GM18951 (cell line): ENCODE results near the gene FAM177B.
A peak's percentile ranks its signal among the peaks of the same experiment; 100 is the strongest.

Source experiments
- POLR2A ChIP-seq: IDR thresholded peaks from 4 replicates; pipeline ENCODE4 v1.6.1; 2011; ENCODE audit warnings: mild to moderate bottlenecking; ENCODE audit not compliant: insufficient read length, insufficient read depth; ENCODE audit errors: extremely low read depth
- in situ Hi-C: fragments of 300-500 bp; cut with MboI; formaldehyde crosslinking; loops from one replicate; pipeline ENCODE4 v1.12.0; 2022; ENCODE audit warnings: low sequenced_read_pairs, mixed read lengths, inconsistent platforms; ENCODE audit not compliant: unreplicated experiment

The FAM177B gene

GRCh38 chr1:222736972-222737371 is at the start of gene FAM177B:
FAM177B (plus strand) TSS chr1:222737202; CDS start chr1:222746546, 9,344 bp downstream.
- no peak for TF ChIP-seq POLR2A

GRCh38 chr1:222691016-222691415 is 46.0 kb upstream of the FAM177B start:
- no peak for TF ChIP-seq POLR2A
- in situ Hi-C loops, result no loop called here

More at GRCh38 chr1:222736972-222737371, at the start of gene FAM177B:
- in situ Hi-C loops, result no loop called here

- TF ChIP-seq POLR2A, result no peak
- in situ Hi-C loops, result no loop called here
Observed at GRCh38 chr1:222694927-222695326, 42.1 kb upstream of the FAM177B start.

GRCh38 chr1:222696741-222697140 is 40.3 kb upstream of the FAM177B start:
- in situ Hi-C loops, result no loop called here
- no peak for TF ChIP-seq POLR2A

- TF ChIP-seq POLR2A, result no peak
- in situ Hi-C loops, result no loop called here
Observed at GRCh38 chr1:222697203-222697602, 39.8 kb upstream of the FAM177B start.

- no peak for TF ChIP-seq POLR2A
- in situ Hi-C loops, result no loop called here
Observed at GRCh38 chr1:222697826-222698225, 39.2 kb upstream of the FAM177B start.

GRCh38 chr1:222702210-222702609 is 34.8 kb upstream of the FAM177B start:
- in situ Hi-C loops, result no loop called here

GRCh38 chr1:222704260-222704659 is 32.7 kb upstream of the FAM177B start:
- in situ Hi-C loops, result no loop called here
- TF ChIP-seq POLR2A, result no peak

More at GRCh38 chr1:222702210-222702609, 34.8 kb upstream of the FAM177B start:
- TF ChIP-seq POLR2A, result no peak

- TF ChIP-seq POLR2A, result no peak
- in situ Hi-C loops, result no loop called here
Observed at GRCh38 chr1:222706815-222707214, 30.2 kb upstream of the FAM177B start.

- in situ Hi-C loops, result no loop called here
- no peak for TF ChIP-seq POLR2A
Observed at GRCh38 chr1:222709700-222710153, 27.3 kb upstream of the FAM177B start.

- in situ Hi-C loops, result no loop called here
- peak; percentile 21 for TF ChIP-seq POLR2A
Observed at GRCh38 chr1:222711319-222712252, 25.4 kb upstream of the FAM177B start.

GRCh38 chr1:222712253-222713090 is 24.5 kb upstream of the FAM177B start, which contains the start of the genes AIDA and BROX:
AIDA (minus strand) TSS chr1:222712491; CDS start chr1:222712317, 174 bp downstream.
BROX (plus strand) TSS chr1:222712564; CDS start chr1:222715700, 3,136 bp downstream.
- in situ Hi-C loops, result no loop called here
- TF ChIP-seq POLR2A, result peak; percentile 44
